HG02943 (cell line): ENCODE measurements around the gene RUVBL2.

Experiments
- ATAC-seq: cut with Tn5 transposase; IDR thresholded peaks from one replicate; pipeline ENCODE4 v1.9.1; 2021; ENCODE audit warnings: mild to moderate bottlenecking, low read depth, moderate library complexity; ENCODE audit not compliant: unreplicated experiment

RUVBL2 gene

GRCh38 chr19:48987323-48987722 lies 6.4 kb upstream of the RUVBL2 start:
- ATAC-seq, result no peak

- no peak for ATAC-seq
These were observed 5.4 kb upstream of the RUVBL2 start for GRCh38 chr19:48988286-48988685.

- no peak for ATAC-seq
These were observed 4.8 kb upstream of the RUVBL2 start for GRCh38 chr19:48988860-48989259.

- no peak for ATAC-seq
These were observed 3.9 kb upstream of the RUVBL2 start for GRCh38 chr19:48989701-48990291.

GRCh38 chr19:48990400-48990799 lies 3.3 kb upstream of the RUVBL2 start:
- ATAC-seq, result no peak

- no peak for ATAC-seq
These were observed 2.6 kb upstream of the RUVBL2 start for GRCh38 chr19:48991011-48991609.

- no peak for ATAC-seq
These were observed 1.7 kb upstream of the RUVBL2 start for GRCh38 chr19:48991873-48992580.

GRCh38 chr19:48992581-48993174 lies 1.0 kb upstream of the RUVBL2 start:
- peak; percentile 6 for ATAC-seq

GRCh38 chr19:48994035-48994386 lies 324 bp downstream of the RUVBL2 start:
- ATAC-seq, result no peak

- no peak for ATAC-seq
These were observed 4.3 kb downstream of the RUVBL2 start for GRCh38 chr19:48997972-48998371.

- ATAC-seq, result no peak
These were observed 6.0 kb downstream of the RUVBL2 start for GRCh38 chr19:48999481-49000325.

- ATAC-seq, result no peak
These were observed 10.4 kb downstream of the RUVBL2 start for GRCh38 chr19:49004133-49004532.

GRCh38 chr19:49004964-49005614 lies 11.4 kb downstream of the RUVBL2 start:
- ATAC-seq, result no peak

- ATAC-seq, result no peak
These were observed 13.2 kb downstream of the RUVBL2 start for GRCh38 chr19:49006905-49007304.

- no peak for ATAC-seq
These were observed 16.1 kb downstream of the RUVBL2 start for GRCh38 chr19:49009828-49010227.

GRCh38 chr19:49010453-49010852 lies 16.8 kb downstream of the RUVBL2 start:
- ATAC-seq, result no peak

GRCh38 chr19:49011194-49011593 lies 17.5 kb downstream of the RUVBL2 start:
- no peak for ATAC-seq

- ATAC-seq, result no peak
These were observed 20.6 kb downstream of the RUVBL2 start for GRCh38 chr19:49014123-49014869.

GRCh38 chr19:49014870-49015255 lies 21.2 kb downstream of the RUVBL2 start:
- no peak for ATAC-seq
